Raji (cell line): ENCODE results near the gene TPP1.

Experiments
- POLR2A ChIP-seq: IDR thresholded peaks from 2 replicates; pipeline ENCODE4 v1.6.1; 2011; ENCODE audit warnings: low read depth, low read length, control low read depth; ENCODE audit not compliant: insufficient read depth

TPP1 gene

DNA sequence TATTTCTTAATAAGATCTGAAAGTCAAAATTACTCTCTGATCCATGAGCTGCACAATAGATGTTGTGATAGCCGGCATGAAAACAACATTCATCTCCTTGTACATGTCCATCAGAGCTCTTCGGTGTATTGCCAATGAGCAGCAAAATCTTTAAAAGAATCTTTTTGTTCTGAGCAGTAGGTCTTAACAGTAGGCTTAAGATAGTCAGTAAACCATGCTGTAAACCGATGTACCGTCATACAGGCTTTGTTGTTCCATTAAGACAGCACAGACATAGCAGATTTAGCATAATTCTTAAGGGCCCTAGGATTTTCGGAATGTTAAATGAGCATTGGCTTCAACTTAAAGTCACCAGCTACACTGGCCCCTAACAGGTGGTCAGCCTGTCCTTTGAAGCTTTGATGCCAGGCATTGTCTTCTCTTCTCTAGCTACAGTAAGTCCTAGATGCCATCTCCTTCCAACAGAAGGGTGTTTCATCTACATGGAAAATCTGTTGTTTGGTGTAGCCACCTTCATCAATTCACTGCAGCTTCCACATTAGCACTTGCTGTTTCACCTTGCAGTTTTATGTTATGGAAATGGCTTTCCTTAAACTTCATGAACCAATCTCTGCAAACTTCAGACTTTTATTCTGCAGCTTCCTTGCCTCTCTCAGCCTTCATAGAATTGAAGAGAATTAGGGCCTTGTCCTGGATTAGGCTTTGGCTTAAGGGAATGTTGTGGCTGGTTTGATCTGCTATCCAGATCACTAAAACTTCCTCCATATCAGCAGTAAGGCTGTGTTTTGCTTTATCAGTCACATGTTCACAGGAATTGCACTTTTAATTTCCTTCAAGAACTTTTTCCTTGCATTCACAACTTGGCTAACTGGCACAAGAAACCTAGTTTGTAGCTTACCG, 44.2 kb downstream of the TPP1 start:
- no peak for TF ChIP-seq POLR2A

DNA sequence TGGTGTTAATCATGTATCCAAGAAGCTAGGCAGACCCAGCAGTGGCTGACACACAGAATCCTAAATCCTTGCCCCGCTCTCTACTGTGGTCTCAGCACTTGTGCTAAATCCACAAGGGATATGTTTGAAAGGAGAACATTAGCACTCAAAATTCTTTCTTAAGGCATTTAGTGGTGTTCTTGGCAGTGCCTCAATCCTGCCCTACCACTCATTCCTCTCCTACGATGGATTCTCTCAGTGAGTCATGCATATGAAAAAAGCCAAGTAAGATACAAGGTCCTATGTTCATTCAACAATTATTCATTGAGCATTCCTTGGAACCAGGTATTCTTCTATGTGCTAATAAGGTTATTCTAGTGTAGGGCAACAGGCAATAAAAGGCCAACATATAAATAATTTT, 47.0 kb downstream of the TPP1 start:
- TF ChIP-seq POLR2A = no peak

DNA sequence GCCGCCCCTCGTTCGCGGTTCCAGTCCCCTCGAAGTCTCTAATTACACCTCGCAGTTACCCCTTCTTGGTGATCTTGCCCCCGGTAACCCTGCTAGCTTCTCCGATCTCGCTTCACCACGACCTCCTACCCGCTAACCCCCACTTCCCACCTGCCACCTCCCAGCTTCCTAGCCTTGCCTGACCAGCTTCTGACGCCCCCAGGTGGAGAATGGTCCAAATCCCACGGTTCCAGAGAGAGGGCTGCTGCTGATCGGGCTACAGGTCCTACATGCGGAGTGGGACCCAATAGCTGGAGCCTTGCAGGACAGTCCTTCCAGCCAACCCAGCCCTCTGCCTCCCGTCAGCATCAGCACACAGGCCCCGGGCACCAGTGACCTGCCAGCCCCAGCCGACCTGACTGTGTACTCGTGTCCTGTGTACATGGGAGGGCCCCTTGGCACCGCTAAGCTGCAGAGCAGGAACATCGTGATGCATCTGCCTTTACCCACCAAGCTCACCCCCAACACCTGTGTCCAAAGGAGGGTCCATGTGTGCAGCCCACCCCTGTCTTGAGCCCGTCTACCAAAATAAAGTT, 47.7 kb downstream of the TPP1 start:
- TF ChIP-seq POLR2A = no peak

DNA sequence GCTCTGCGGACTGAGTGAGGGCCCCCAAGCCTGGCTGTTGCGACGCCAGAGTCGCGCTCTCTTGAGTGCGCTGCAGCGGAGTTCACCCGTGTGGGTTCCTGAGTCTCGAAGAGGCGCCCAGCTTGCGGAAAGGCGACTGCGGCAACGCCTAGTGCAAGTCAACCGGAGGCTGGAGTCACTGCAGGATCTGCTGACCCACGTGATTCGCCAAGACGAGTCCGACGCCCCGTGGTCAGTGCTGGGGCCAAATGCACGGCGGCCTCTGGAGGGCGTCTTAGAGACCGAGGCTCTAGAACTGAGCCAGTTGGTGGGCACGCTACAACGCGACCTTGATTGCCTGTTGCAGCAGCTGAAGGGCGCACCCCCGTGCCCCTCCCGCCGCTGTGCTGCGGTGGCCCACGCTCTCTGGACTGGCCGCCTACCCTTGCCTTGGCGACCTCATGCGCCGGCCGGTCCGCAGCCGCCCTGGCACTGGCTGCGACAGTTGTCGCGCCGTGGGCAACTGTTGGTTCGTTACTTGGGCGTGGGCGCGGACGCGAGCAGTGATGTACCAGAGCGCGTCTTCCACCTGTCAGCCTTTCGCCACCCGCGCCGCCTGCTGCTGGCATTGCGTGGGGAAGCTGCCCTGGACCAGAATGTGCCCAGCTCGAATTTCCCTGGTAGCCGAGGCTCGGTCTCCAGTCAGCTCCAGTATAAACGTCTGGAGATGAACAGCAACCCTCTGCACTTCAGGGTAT, 48.4 kb downstream of the TPP1 start:
- TF ChIP-seq POLR2A = no peak

DNA sequence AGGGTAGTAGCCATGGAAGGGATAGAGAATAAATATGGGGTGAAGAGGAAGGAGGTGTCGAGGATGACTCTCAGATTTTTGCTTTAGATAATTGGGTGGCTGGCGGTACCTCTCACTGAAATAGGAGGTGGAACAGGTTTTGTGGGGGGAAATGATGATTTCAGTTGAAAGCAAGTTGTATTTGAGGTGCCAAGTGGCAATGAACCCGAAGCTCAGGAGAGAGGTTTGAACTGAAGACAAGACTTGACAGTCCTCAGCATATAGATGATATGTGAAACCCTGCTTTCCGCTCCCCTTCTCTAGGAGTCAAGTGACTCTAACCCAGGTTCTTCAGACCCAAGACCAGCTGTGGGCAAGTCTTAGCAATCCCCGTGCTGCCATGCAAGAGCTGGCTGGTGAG, 49.5 kb downstream of the TPP1 start:
- TF ChIP-seq POLR2A = no peak

DNA sequence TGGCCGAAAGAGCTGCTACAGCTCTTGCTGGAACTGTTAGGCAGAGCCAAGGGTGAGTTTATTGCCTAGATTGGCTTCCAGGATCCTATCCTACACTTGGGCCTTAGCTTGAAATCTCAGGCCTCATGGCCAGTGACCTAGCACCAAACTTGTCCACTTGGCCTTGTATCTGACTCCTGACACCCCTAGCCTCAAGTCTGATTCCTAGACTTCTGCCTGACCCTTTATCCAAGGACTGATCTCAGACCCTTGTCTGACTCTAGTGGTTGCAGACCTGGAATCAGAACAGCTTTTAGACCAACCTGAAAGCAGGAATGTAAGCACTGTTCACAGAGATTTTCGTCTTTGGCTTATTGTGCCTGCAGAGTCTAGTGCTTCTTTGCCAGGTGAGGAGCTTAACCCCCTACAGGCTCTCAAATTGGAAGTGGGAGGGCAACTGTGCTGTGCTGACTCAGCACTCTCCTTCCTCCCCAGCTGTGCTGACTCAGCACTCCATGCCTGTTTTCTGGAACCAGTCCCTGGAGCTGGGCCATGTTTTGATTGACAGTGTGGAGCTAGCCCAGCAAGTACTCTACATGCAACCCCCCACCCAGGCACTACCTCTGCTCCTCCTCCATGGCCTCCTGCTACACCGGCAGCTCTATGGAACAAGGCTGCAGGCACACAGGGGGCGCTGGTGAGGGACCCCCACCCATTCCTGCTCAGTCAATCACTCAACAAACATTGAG, 50.9 kb downstream of the TPP1 start:
- TF ChIP-seq POLR2A = no peak

DNA sequence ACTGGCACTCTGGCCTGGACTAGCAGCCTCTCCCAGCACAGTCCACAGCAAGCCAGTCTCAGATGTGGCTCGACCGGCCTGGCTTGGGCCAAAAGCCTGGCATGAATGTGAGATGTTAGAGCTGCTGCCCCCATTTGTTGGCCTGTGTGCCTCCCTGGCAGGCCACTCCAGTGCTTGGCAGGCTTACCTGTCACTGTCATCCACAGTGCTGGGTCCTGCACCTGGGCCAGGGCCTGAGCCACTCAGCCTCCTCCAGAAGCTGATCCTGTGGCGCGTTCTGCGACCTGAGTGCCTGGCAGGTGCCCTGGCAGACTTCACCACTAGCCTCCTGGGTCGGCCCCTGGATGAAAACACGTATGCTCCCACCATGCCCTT, 51.9 kb downstream of the TPP1 start:
- TF ChIP-seq POLR2A = no peak

DNA sequence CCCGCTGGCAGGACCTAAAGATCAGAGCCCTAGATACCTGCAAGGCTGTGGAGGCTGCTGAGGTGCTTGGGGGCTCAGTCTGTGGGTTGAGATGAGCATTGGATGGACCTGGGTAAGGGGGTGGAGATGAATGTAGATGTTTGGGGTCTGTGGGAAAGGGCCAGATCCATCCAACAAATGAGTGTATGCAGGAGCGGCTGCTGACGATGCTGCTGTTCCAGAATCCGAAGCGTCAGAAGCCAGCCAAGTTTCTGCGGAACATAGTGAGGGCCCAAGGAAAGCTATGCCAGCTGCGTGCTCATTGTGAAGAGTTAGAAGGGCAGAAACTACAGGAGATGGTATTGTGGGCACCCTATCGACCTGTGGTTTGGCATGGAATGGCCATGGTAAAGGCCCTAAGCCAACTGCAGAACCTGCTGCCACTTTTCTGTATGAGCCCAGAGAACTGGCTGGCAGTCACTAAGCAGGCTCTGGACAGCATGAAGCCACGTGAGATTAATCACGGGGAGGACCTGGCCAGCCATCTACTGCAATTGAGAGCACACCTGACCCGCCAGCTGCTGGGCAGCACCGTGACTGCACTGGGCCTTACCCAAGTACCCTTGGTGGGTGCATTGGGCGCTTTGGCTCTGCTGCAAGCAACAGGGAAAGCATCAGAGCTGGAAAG, 52.4 kb downstream of the TPP1 start:
- TF ChIP-seq POLR2A = no peak

DNA sequence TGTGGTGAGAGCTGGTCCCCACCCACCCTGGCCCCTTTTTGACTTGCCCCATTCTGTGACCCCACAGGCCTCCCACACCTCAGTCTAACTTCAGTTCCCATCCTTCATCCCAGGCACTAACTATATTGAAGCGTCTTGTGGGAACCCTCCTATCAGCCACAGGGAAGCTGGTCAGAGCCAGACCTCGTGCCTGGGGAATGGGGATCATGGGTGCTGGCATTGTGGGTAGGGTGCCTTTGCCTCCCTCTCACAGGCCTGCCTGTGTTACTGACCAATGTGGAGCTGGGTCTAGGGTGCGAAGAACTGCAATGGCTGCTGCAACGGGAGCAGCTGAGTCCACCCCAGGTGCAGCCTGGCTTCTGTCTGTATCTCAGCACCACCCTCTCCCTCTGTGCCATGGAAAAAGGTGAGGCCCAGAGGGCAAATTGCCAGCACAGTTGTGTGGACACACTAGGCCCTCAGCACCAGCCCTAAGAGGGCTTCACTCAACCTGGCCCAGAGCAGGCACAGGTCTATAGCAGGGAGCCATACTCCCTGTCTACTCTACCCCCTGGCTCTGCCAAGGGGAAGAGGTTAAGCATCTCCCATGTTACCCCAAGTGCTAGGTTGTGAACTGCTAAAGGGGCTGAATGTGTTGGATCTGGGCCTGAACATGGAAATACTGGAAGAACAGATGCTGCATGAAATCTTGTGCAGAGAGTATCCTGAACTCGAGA, 53.1 kb downstream of the TPP1 start:
- TF ChIP-seq POLR2A = no peak

DNA sequence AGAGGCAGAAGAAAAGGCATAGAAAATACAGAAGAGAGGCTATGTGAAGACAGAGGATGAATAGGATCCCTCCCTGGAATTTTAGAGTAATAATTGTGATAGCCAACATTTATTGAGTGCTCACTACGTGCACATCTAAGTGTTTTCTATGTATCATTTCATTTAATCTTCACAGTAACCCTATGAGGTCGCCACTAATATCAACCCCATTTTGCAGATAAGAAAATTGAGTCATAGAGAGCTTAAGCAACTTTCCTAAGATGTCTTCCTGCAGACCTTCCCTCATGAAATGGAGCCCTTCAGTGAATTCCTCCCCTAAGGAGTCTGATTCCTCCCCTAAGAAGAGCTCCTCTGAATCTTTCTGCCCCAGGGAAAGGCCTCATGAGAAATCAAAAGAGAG, 53.9 kb downstream of the TPP1 start:
- no peak for TF ChIP-seq POLR2A

DNA sequence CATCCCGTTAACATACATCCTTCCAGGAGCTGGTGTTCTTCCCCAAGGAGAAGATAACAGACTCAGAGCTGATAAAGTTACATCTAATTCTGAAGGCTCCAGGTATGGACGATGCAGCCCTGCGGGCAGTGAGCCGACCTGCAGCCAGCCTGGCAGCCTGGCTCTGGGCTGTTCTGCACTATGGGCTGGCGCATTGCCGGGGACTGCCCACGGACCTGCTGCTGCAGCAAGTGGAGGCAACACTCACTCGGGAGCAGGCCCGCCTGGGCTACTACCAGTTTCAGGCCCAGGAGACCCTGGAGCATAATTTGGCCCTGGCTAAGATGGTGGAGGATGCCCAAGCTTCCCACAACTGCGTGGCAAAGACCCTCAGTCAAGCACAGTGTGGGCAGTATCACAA, 55.6 kb downstream of the TPP1 start:
- no peak for TF ChIP-seq POLR2A

DNA sequence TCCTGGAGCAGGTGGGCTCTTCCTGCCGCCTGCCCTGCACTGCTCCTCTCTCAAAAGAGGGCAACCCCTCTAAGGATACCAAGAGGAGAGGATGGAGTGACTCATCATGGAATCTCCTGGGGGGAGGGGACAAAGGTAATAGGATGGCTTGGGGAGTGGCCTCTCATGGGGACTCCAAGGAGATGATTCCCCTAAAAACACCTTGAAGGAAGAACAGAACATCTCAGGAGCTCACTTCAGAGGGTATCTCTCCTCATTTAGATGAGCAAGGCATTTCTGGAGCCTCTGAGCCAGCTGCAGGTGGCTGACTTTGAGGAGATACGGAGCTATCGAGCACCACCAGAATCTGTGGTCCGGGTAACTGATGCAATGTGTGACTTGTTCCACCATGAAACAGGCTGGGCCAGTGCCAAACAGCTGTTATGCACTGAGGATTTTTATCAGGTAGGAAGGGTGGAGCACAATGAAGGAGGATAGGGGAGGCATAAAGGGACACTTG, 56.1 kb downstream of the TPP1 start:
- TF ChIP-seq POLR2A = no peak
